ENCODE data around the gene OGDH. TPM values are rescaled to one million over a fixed set of nuclear protein-coding genes. Genes with fewer than 3 reads are reported as not detected.

Gene OGDH
- total and polyA plus RNA-seq, 2 of the 13 experiments (the other 11 are each of a cell fraction or from before 2014, with no cell fraction given): 17.4 to 25.4 TPM

- TF ChIP-seq ARID5B (CRISPR knock-in tag; IDR thresholded peaks at IDR 0.05) (peak; percentile 49; the same call in 1 of the 2 replicates), KDM3A (CRISPR knock-in tag; IDR thresholded peaks at IDR 0.05; ENCODE audit: low read depth) (peak; percentile 46; the same call in 1 of the 2 replicates), ZNF382 (CRISPR knock-in tag; IDR thresholded peaks at IDR 0.05; ENCODE audit: borderline replicate concordance) (no peak), FOXM1 (CRISPR knock-in tag; IDR thresholded peaks at IDR 0.05) (0 out of 2 replicates have a peak, but pooled peaks have one; percentile 66), XBP1 (CRISPR knock-in tag; IDR thresholded peaks at IDR 0.05) (no peak), TMF1 (CRISPR knock-in tag; IDR thresholded peaks at IDR 0.05; ENCODE audit: low read depth) (peak; percentile 79; the same call in 1 of the 2 replicates), EED (CRISPR knock-in tag; IDR thresholded peaks at IDR 0.05) (no peak), RBM39 (IDR thresholded peaks at IDR 0.05; ENCODE audit: low read depth, low read length, poor library complexity, severe bottlenecking) (no peak), ZNF333 (CRISPR knock-in tag; IDR thresholded peaks at IDR 0.05; ENCODE audit: borderline replicate concordance) (peak; percentile 48; the same call in 1 of the 2 replicates), ATAD3A (CRISPR knock-in tag; IDR thresholded peaks at IDR 0.05) (no peak), ZNF75D (CRISPR knock-in tag; IDR thresholded peaks at IDR 0.05; ENCODE audit: borderline replicate concordance) (no peak), ZNF644 (CRISPR knock-in tag; IDR thresholded peaks at IDR 0.05; ENCODE audit: low read depth) (no peak), SNRNP70 (IDR thresholded peaks at IDR 0.05; ENCODE audit: low read depth, low read length) (no peak), ATRX (CRISPR knock-in tag; IDR thresholded peaks at IDR 0.05; ENCODE audit: borderline replicate concordance) (no peak), ELF4 (CRISPR knock-in tag; IDR thresholded peaks at IDR 0.05; ENCODE audit: borderline replicate concordance) (no peak; the same call in 1 of the 2 replicates), KLF15 (CRISPR knock-in tag; IDR thresholded peaks at IDR 0.05; ENCODE audit: borderline replicate concordance) (no peak; the same call in 1 of the 2 replicates), ZBTB25 (CRISPR knock-in tag; IDR thresholded peaks at IDR 0.05) (peak; percentile 59), ZNF530 (CRISPR knock-in tag; IDR thresholded peaks at IDR 0.05; ENCODE audit: low read depth) (no peak)
- TF ChIP-seq, protein P1, sequence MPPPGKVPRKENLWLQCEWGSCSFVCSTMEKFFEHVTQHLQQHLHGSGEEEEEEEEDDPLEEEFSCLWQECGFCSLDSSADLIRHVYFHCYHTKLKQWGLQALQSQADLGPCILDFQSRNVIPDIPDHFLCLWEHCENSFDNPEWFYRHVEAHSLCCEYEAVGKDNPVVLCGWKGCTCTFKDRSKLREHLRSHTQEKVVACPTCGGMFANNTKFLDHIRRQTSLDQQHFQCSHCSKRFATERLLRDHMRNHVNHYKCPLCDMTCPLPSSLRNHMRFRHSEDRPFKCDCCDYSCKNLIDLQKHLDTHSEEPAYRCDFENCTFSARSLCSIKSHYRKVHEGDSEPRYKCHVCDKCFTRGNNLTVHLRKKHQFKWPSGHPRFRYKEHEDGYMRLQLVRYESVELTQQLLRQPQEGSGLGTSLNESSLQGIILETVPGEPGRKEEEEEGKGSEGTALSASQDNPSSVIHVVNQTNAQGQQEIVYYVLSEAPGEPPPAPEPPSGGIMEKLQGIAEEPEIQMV (CRISPR knock-in tag; IDR thresholded peaks at IDR 0.05; ENCODE audit: low read depth): peak; percentile 84; the same call in 1 of the 2 replicates
- TF ChIP-seq, protein P2, sequence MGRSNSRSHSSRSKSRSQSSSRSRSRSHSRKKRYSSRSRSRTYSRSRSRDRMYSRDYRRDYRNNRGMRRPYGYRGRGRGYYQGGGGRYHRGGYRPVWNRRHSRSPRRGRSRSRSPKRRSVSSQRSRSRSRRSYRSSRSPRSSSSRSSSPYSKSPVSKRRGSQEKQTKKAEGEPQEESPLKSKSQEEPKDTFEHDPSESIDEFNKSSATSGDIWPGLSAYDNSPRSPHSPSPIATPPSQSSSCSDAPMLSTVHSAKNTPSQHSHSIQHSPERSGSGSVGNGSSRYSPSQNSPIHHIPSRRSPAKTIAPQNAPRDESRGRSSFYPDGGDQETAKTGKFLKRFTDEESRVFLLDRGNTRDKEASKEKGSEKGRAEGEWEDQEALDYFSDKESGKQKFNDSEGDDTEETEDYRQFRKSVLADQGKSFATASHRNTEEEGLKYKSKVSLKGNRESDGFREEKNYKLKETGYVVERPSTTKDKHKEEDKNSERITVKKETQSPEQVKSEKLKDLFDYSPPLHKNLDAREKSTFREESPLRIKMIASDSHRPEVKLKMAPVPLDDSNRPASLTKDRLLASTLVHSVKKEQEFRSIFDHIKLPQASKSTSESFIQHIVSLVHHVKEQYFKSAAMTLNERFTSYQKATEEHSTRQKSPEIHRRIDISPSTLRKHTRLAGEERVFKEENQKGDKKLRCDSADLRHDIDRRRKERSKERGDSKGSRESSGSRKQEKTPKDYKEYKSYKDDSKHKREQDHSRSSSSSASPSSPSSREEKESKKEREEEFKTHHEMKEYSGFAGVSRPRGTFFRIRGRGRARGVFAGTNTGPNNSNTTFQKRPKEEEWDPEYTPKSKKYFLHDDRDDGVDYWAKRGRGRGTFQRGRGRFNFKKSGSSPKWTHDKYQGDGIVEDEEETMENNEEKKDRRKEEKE (IDR thresholded peaks at IDR 0.05): no peak
These were observed at the start of gene OGDH (continued) for GRCh38 chr7:44606341-44607140.
